NCI-H128 (cell line): ENCODE data around the gene PPCDC.

ENCODE experiments used
- DNase-seq: peaks from one replicate; lab custom pipeline; 2025; ENCODE audit not compliant: unreplicated experiment; lab: John Stamatoyannopoulos, UW

PPCDC gene

DNA sequence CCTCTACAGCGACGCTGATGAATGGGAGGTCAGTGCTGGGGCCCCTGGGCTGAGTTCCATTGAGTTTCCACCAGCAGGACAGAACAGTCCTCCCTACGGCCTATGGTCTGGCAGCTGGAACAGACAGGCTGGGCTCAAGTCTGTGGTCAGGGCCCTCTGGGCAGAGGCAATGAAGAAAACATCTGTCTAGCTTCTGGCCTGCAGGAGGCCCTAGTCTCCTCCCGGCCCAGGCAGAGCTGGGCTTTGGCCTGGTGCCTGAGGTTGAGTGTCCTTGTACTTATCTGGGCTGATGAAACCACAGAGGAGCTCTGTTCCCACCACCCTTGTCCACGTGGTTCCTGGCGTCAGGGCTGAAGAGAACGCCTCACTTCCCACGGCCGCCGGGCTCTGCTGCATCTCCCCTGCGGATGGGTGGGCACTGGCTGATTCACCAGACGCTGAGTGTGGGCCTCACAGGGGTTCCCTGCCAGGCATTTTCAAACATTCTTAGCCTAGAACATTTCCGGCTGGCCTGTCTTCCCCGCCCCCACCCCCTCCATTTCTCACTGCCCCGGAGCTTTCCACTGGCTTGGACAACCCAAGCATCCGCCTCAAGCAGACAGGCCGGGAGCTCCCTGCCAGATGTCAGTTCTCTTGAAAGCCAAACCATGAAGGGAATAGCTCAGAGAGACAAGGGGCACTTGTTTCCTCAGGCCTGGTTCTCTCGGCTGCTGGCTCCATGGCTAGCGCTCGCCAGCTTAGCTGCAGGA lies 20.3 kb downstream of the PPCDC start:
- DNase-seq: no peak

DNA sequence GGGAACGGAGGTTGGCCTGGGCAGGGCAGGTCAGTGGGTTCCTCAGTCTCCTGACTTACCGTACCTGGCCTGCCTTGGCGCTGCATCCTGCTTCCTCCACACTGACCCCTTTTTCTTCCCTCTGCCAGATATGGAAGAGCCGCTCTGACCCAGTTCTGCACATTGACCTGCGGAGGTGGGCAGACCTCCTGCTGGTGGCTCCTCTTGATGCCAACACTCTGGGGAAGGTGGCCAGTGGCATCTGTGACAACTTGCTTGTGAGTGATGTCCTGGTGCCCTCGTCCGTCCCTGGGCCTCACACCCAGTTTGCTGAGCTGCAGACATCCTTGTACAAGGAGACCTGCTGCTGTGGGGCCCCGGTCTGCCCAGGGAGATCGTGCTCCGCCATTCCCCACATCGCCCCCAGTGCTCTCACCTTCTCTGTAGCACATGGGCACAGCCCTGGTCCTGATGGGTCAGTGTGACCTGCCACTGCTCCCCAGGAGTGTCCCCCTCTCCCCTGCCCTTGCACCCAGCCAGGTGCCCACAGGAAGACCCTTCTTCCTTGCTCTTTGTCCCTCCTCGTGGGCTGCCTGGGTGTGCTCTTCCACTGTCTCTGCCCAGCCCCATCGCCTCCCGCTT lies 21.0 kb downstream of the PPCDC start:
- DNase-seq: no peak

- no peak for DNase-seq
Measured at GRCh38 chr15:75045332-75046015, 22.1 kb downstream of the PPCDC start.

- no peak for DNase-seq
Measured at GRCh38 chr15:75048394-75048793, 25.0 kb downstream of the PPCDC start.

DNA sequence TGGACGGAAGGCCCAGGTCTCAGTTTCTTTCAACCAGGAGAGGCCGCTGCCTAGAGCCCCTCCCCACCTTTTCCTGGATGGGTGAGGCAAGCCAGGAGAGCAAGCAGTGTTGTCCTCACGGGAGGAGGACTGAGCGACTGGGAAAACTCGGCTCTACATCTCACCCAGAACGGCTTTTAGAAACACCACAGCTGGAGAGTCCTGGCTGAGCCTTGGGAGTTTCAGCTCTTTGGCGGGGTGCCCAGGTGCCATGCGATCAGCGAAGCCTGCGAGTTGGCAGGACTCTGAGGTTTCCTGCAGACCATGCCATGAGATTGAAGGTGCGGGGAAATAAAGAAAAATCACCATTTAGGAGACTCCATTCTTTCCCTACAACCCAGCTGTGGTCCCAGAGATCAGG lies 26.0 kb downstream of the PPCDC start:
- DNase-seq: no peak

GRCh38 chr15:75050283-75050682 lies 26.9 kb downstream of the PPCDC start:
- no peak for DNase-seq

GRCh38 chr15:75051191-75051608 lies 27.8 kb downstream of the PPCDC start:
- DNase-seq: no peak

- DNase-seq: no peak
Measured at GRCh38 chr15:75051711-75052110, 28.3 kb downstream of the PPCDC start.

- DNase-seq: no peak
Measured at GRCh38 chr15:75052972-75053747, 29.8 kb downstream of the PPCDC start.

GRCh38 chr15:75053748-75054125 lies 30.3 kb downstream of the PPCDC start:
- DNase-seq: no peak

DNA sequence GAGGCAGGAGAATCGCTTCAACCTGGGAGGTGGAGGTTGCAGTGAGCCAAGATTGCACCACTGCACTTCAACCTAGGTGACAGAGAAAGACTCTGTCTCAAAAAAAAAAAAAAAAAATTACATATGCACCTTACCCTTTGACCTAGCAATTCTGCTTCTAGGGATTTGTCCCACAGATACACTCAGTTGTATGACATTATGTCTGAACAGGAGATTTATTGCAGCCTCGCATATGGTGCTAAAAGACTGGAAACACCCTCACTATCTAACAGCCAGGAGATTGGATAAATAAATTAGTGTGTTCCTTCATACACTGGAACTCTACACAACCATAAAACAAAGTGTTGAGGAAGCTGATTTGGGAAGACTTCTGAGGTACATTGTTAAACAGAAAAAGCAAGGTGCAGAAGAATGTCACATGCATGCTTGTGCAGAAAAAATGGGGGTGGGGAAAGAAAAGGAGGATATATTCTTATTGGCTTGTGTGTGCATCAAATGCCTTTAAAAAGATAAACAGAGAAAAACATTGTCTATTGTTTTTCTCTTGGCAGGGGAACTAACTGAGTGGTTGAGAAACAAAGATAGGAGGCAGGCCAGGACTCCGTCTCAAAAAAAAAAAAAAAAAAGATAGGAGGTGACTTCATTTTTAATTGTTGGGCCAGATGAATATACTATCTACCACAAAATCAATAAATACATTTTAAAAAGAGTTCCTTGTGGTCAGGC lies 30.9 kb downstream of the PPCDC start:
- DNase-seq: no peak

DNA sequence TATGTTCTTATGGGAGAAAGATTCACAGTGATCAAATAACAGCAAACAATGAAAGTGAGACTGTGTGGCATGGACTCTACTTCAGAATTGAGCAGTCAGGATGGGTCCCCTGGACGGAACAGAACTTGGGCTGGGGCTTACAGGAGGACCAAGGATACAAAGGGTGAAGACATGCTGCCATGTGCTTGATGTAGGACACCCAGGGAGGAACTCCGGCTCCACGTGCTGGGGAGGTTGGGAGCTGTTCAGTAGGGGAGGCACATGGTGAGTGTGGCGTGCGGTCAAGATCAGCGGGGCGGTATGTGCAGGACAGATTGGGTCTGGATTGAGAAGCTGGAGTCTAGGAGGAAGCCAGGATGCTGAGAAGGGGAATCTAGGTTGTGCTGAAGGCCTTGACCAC lies 32.6 kb downstream of the PPCDC start:
- no peak for DNase-seq

- DNase-seq: no peak
Measured at GRCh38 chr15:75058127-75058905, 34.9 kb downstream of the PPCDC start.

DNA sequence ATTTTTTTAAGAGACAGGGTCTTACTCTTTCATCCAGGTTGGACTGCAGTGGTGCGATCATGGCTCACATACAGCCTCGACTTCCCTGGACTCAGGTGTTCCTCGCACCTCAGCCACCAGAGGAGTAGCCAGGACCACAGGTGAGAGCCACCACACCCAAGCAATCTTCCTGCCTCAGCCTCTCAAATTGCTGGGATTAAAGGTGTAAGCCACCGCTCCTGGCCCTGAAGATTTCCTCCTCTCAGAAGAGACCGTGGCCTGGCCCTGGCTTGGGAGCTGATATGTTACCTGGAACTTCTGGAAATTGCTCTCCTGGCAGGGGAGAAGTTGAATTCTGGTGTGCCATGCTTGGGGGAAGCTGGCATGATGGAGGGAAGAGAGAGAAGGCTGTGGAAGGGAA lies 36.2 kb downstream of the PPCDC start:
- DNase-seq: no peak

- DNase-seq: no peak
Measured at GRCh38 chr15:75061272-75061671, 37.9 kb downstream of the PPCDC start.

DNA sequence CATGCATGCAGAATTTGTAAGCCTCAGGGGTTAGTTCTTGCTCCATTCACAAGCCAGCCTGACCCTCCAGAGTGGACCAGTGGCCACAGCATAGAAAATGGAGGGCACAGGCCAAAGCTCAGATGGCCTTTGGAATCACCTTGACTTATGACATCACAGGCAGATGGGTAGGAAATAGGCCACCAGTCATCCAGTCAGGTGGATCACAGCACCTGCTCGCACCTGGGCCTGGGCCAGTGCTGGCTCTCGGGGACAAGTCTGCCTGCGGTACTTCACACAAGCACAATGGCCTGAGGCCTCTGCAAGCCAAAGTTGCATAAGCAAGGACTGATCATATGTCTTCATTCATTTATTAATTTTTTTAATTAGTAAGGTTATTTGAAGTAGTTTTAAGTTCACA lies 39.3 kb downstream of the PPCDC start:
- no peak for DNase-seq

- DNase-seq: no peak
Measured at GRCh38 chr15:75063338-75063737, 39.9 kb downstream of the PPCDC start.

DNA sequence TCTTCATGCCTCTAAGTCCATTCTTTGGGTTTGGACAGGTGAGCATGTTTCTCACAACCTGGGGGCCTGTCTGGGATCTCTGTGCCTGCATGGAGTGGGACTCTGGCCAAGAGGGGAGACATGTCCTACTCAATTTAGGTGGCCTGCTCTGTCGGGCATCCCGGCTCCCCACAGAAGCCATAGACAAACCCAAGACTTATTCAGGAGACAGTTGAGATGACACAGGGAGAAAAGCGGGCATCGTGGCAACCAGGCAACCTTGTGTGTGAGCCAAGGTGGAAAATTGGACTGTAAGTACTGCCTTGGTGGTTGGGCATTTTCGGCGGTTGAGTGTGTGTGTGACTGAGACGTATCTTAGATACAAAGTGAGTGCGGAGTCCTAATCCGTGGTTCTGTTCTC lies 40.5 kb downstream of the PPCDC start:
- DNase-seq: no peak

DNA sequence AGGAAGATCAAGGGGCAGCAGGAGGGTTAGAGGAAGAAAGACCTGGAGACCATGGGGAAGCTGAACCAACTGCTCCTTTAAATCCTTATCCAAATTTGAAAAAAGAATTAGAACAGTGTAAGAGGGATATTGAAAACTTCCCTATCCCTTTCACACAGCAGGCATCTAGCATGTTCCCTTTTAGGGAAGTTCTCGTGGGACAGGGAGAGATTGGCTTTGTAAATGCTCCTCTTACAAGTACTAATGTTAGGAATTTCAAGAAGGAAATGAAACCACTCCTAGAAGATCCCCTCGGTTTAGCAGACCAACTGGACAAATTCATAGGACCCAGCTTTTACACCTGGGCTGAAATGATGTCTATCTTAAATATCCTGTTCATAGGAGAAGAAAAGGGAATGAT lies 41.5 kb downstream of the PPCDC start:
- DNase-seq: no peak

- peak; percentile 26 for DNase-seq
Measured at GRCh38 chr15:75065467-75065850, 42.1 kb downstream of the PPCDC start.
